SK-N-SH treated with all-trans-retinoic acid at 6 μM for 48 hours (cell line): ENCODE data around the gene AKAP4.

Source experiments
- ATAC-seq: fragments of 200-7000 bp; cut with Tn5 transposase; 3 replicates; pipeline ENCODE4 v1.9.1; 2020; ENCODE audit warnings: mild to moderate bottlenecking, moderate library complexity
- ARNTL ChIP-seq: fragments of 450-650 bp; formaldehyde crosslinking; IDR thresholded peaks from 2 replicates; pipeline ENCODE4 v1.5.0; 2020; ENCODE audit warnings: low read depth, mild to moderate bottlenecking, moderate library complexity, borderline replicate concordance
- BACH2 ChIP-seq: fragments of 250-450 bp; sonication (Bioruptor Pico); IDR thresholded peaks from 2 replicates; pipeline ENCODE4 v1.9.0; 2021; ENCODE audit warnings: mild to moderate bottlenecking, borderline replicate concordance
- CSDC2 ChIP-seq: fragments of 250-450 bp; sonication (Bioruptor Pico); IDR thresholded peaks from 2 replicates; pipeline ENCODE4 v1.5.0; 2020; ENCODE audit warnings: mild to moderate bottlenecking, moderate library complexity
- ESRRG ChIP-seq: fragments of 250-450 bp; sonication (Bioruptor Pico); IDR thresholded peaks from 2 replicates; pipeline ENCODE4 v1.6.1; 2021; ENCODE audit warnings: mild to moderate bottlenecking
- GLIS3 ChIP-seq: fragments of 250-450 bp; sonication (Bioruptor Pico); IDR thresholded peaks from 2 replicates; pipeline ENCODE4 v1.5.0; 2020; ENCODE audit warnings: mild to moderate bottlenecking, moderate library complexity
- ISL1 ChIP-seq: fragments of 250-450 bp; sonication (Bioruptor Pico); IDR thresholded peaks from 2 replicates; pipeline ENCODE4 v2.1.2; 2022; ENCODE audit warnings: mild to moderate bottlenecking, moderate library complexity
- OSR1 ChIP-seq: fragments of 250-450 bp; sonication (Bioruptor Pico); IDR thresholded peaks from 2 replicates; pipeline ENCODE4 v1.8.0; 2022; ENCODE audit warnings: moderate library complexity, mild to moderate bottlenecking, inconsistent platforms
- PPARA ChIP-seq: fragments of 250-450 bp; sonication (Bioruptor Pico); IDR thresholded peaks from 2 replicates; pipeline ENCODE4 v1.5.0; 2020; ENCODE audit warnings: mild to moderate bottlenecking, borderline replicate concordance
- RARB ChIP-seq: fragments of 250-450 bp; sonication (Bioruptor Pico); IDR thresholded peaks from 2 replicates; pipeline ENCODE4 v1.8.0; 2021; ENCODE audit warnings: mild to moderate bottlenecking, moderate library complexity
- SNAI2 ChIP-seq: fragments of 250-450 bp; sonication (Bioruptor Pico); IDR thresholded peaks from 2 replicates; pipeline ENCODE4 v1.5.0; 2020; ENCODE audit warnings: mild to moderate bottlenecking, moderate library complexity
- TOX ChIP-seq: fragments of 250-450 bp; sonication (Bioruptor Pico); IDR thresholded peaks from 2 replicates; pipeline ENCODE4 v1.8.0; 2021; ENCODE audit warnings: mild to moderate bottlenecking, moderate library complexity, borderline replicate concordance
- ZC3H10 ChIP-seq: fragments of 250-450 bp; sonication (Bioruptor Pico); IDR thresholded peaks from 2 replicates; pipeline ENCODE4 v1.5.1; 2021; ENCODE audit warnings: mild to moderate bottlenecking, moderate library complexity
- ZFP3 ChIP-seq: fragments of 250-450 bp; sonication (Bioruptor Pico); IDR thresholded peaks from 2 replicates; pipeline ENCODE4 v1.5.0; 2020; ENCODE audit warnings: mild to moderate bottlenecking, moderate library complexity
- ZFP30 ChIP-seq: fragments of 450-650 bp; formaldehyde crosslinking; IDR thresholded peaks from 2 replicates; pipeline ENCODE4 v1.5.0; 2022; ENCODE audit warnings: mild to moderate bottlenecking, moderate library complexity
- ZNF565 ChIP-seq: fragments of 450-650 bp; formaldehyde crosslinking; conservative IDR thresholded peaks from 2 replicates; pipeline ENCODE4 v1.5.0; 2020; ENCODE audit warnings: low read depth, mild to moderate bottlenecking, moderate library complexity
- ZNF70 ChIP-seq: fragments of 450-650 bp; formaldehyde crosslinking; IDR thresholded peaks from 2 replicates; pipeline ENCODE4 v1.5.0; 2020; ENCODE audit warnings: mild to moderate bottlenecking, moderate library complexity
- ZNF8 ChIP-seq: fragments of 450-650 bp; formaldehyde crosslinking; IDR thresholded peaks from 2 replicates; pipeline ENCODE4 v1.5.0; 2020; ENCODE audit warnings: mild to moderate bottlenecking, moderate library complexity
- TF ChIP-seq, protein P1 (sequence below): fragments of 250-450 bp; sonication (Bioruptor Pico); IDR thresholded peaks from 2 replicates; pipeline ENCODE4 v1.5.0; 2020; ENCODE audit warnings: mild to moderate bottlenecking, moderate library complexity
- TF ChIP-seq, protein P2 (sequence below): fragments of 250-450 bp; sonication (Bioruptor Pico); IDR thresholded peaks from 2 replicates; pipeline ENCODE4 v1.5.1; 2020; ENCODE audit warnings: low read depth, mild to moderate bottlenecking, moderate library complexity
- TF ChIP-seq, protein P3 (sequence below): fragments of 250-450 bp; sonication (Bioruptor Pico); IDR thresholded peaks from 2 replicates; pipeline ENCODE4 v1.8.0; 2020; ENCODE audit warnings: mild to moderate bottlenecking, moderate library complexity, borderline replicate concordance
- TF ChIP-seq, protein P4 (sequence below): fragments of 250-450 bp; sonication (Bioruptor Pico); IDR thresholded peaks from 2 replicates; pipeline ENCODE4 v1.5.1; 2021; ENCODE audit warnings: mild to moderate bottlenecking, moderate library complexity
- TF ChIP-seq, protein P5 (sequence below): fragments of 250-450 bp; sonication (Bioruptor Pico); IDR thresholded peaks from 2 replicates; pipeline ENCODE4 v1.8.0; 2021; ENCODE audit warnings: low read depth, mild to moderate bottlenecking, moderate library complexity, borderline replicate concordance

Gene AKAP4

DNA sequence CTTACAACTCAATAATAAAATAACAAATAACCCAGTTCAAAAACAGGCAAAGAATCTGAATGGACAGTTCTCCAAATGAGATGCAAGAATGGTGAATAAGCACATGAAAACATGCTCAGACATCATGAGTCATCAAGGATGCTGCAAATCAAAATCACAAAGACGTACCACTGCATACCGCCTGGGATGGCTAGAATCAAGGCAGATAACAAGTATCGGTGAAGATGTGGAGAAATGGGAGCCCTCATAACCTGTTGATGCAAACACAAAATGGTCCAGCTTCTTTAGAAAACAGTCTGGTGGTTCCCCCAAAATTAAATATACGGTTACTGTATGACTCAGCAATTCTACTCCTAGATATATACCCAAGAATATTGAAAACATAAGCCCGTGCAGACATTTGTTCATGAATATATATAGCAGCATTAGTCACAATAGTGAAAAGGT lies 32.5 kb downstream of the AKAP4 start:
- ATAC-seq: peak; percentile 49; the same call in 2 of the 3 replicates
- TF ChIP-seq BACH2 (CRISPR knock-in tag): no peak
- no peak for TF ChIP-seq CSDC2
- TF ChIP-seq, protein P1, sequence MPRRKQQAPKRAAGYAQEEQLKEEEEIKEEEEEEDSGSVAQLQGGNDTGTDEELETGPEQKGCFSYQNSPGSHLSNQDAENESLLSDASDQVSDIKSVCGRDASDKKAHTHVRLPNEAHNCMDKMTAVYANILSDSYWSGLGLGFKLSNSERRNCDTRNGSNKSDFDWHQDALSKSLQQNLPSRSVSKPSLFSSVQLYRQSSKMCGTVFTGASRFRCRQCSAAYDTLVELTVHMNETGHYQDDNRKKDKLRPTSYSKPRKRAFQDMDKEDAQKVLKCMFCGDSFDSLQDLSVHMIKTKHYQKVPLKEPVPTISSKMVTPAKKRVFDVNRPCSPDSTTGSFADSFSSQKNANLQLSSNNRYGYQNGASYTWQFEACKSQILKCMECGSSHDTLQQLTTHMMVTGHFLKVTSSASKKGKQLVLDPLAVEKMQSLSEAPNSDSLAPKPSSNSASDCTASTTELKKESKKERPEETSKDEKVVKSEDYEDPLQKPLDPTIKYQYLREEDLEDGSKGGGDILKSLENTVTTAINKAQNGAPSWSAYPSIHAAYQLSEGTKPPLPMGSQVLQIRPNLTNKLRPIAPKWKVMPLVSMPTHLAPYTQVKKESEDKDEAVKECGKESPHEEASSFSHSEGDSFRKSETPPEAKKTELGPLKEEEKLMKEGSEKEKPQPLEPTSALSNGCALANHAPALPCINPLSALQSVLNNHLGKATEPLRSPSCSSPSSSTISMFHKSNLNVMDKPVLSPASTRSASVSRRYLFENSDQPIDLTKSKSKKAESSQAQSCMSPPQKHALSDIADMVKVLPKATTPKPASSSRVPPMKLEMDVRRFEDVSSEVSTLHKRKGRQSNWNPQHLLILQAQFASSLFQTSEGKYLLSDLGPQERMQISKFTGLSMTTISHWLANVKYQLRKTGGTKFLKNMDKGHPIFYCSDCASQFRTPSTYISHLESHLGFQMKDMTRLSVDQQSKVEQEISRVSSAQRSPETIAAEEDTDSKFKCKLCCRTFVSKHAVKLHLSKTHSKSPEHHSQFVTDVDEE (CRISPR knock-in tag): no peak
- TF ChIP-seq, protein P2, sequence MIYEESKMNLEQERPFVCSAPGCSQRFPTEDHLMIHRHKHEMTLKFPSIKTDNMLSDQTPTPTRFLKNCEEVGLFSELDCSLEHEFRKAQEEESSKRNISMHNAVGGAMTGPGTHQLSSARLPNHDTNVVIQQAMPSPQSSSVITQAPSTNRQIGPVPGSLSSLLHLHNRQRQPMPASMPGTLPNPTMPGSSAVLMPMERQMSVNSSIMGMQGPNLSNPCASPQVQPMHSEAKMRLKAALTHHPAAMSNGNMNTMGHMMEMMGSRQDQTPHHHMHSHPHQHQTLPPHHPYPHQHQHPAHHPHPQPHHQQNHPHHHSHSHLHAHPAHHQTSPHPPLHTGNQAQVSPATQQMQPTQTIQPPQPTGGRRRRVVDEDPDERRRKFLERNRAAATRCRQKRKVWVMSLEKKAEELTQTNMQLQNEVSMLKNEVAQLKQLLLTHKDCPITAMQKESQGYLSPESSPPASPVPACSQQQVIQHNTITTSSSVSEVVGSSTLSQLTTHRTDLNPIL: no peak
- TF ChIP-seq ZNF70: no peak
- TF ChIP-seq ZFP30: no peak
- no peak for TF ChIP-seq ZFP3 (CRISPR knock-in tag)
- peak; percentile 72; the same call in 1 of the 2 replicates for TF ChIP-seq ZNF8 (CRISPR knock-in tag)
- TF ChIP-seq GLIS3 (CRISPR knock-in tag): no peak

DNA sequence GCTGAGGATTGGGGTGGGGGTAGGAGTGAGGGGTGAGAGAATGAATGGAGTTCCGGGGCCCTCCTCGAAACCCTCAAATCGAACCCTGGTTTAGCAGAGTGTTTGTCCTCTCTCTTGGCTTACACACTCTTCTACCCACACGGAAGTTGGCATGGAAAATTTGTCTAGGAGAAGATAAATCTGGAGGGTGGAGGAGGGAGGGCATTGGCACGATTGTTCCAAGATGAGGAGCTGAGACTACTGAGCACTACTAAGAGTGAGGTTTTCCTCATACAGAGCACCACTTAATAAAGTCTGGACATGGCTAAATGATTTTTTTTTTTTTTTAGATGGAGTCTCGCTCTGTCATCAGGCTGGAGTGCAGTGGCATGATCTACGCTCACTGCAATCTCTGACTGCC lies 33.4 kb downstream of the AKAP4 start:
- no peak for ATAC-seq
- TF ChIP-seq ZFP3 (CRISPR knock-in tag): no peak
- no peak for TF ChIP-seq ZC3H10 (CRISPR knock-in tag)
- no peak for TF ChIP-seq RARB (CRISPR knock-in tag)

DNA sequence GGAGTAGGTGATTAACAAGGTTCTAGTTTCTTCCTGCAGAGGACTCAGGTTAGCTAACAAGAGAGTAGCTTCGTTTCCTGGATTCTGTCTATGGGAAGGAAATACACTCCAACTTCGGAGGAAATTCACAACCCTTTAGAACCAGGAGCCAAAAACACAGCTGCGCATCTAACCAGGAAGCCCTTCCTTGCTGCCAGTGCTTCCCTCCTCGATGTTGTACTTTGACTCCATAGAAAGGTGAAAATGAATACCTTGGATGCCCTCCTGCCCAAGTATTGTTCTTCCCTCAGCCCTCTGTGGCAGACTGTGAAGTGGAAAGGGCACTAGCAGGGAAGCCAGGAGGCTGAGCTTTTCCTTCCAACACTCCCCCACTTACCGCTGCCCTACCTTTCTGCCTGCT lies 35.1 kb downstream of the AKAP4 start:
- TF ChIP-seq ZFP3 (CRISPR knock-in tag) (no peak), BACH2 (CRISPR knock-in tag) (no peak), ZNF565 (CRISPR knock-in tag) (no peak), GLIS3 (CRISPR knock-in tag) (no peak), PPARA (no peak), TOX (no peak), ESRRG (no peak), ZC3H10 (CRISPR knock-in tag) (no peak), OSR1 (CRISPR knock-in tag) (no peak), ZNF8 (CRISPR knock-in tag) (no peak), RARB (CRISPR knock-in tag) (no peak), ZFP30 (no peak), ISL1 (no peak), ARNTL (no peak), CSDC2 (no peak), SNAI2 (CRISPR knock-in tag) (no peak)
- TF ChIP-seq, protein P3, sequence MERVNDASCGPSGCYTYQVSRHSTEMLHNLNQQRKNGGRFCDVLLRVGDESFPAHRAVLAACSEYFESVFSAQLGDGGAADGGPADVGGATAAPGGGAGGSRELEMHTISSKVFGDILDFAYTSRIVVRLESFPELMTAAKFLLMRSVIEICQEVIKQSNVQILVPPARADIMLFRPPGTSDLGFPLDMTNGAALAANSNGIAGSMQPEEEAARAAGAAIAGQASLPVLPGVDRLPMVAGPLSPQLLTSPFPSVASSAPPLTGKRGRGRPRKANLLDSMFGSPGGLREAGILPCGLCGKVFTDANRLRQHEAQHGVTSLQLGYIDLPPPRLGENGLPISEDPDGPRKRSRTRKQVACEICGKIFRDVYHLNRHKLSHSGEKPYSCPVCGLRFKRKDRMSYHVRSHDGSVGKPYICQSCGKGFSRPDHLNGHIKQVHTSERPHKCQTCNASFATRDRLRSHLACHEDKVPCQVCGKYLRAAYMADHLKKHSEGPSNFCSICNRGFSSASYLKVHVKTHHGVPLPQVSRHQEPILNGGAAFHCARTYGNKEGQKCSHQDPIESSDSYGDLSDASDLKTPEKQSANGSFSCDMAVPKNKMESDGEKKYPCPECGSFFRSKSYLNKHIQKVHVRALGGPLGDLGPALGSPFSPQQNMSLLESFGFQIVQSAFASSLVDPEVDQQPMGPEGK (CRISPR knock-in tag): no peak
- TF ChIP-seq, protein P4, sequence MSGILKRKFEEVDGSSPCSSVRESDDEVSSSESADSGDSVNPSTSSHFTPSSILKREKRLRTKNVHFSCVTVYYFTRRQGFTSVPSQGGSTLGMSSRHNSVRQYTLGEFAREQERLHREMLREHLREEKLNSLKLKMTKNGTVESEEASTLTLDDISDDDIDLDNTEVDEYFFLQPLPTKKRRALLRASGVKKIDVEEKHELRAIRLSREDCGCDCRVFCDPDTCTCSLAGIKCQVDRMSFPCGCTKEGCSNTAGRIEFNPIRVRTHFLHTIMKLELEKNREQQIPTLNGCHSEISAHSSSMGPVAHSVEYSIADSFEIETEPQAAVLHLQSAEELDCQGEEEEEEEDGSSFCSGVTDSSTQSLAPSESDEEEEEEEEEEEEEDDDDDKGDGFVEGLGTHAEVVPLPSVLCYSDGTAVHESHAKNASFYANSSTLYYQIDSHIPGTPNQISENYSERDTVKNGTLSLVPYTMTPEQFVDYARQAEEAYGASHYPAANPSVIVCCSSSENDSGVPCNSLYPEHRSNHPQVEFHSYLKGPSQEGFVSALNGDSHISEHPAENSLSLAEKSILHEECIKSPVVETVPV (CRISPR knock-in tag): no peak
- TF ChIP-seq, protein P5, sequence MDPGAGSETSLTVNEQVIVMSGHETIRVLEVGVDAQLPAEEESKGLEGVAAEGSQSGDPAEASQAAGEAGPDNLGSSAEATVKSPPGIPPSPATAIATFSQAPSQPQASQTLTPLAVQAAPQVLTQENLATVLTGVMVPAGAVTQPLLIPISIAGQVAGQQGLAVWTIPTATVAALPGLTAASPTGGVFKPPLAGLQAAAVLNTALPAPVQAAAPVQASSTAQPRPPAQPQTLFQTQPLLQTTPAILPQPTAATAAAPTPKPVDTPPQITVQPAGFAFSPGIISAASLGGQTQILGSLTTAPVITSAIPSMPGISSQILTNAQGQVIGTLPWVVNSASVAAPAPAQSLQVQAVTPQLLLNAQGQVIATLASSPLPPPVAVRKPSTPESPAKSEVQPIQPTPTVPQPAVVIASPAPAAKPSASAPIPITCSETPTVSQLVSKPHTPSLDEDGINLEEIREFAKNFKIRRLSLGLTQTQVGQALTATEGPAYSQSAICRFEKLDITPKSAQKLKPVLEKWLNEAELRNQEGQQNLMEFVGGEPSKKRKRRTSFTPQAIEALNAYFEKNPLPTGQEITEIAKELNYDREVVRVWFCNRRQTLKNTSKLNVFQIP: no peak
- TF ChIP-seq, protein P2: no peak
- no peak for ATAC-seq
